HepG2 (cell line): Measurements from ENCODE around the gene TMEM131L.

Experiments
- STAG1 ChIP-seq: sonication (generic); formaldehyde crosslinking; IDR thresholded peaks from 2 replicates; pipeline ENCODE4 v1.4.0; 2020; ENCODE audit warnings: missing genetic modification reagents
- TF ChIP-seq, protein P1 (sequence below): sonication (generic); formaldehyde crosslinking; IDR thresholded peaks from 2 replicates; pipeline ENCODE4 v1.8.0; 2022; ENCODE audit warnings: mild to moderate bottlenecking, missing genetic modification reagents; ENCODE audit not compliant: insufficient replicate concordance

DNA sequence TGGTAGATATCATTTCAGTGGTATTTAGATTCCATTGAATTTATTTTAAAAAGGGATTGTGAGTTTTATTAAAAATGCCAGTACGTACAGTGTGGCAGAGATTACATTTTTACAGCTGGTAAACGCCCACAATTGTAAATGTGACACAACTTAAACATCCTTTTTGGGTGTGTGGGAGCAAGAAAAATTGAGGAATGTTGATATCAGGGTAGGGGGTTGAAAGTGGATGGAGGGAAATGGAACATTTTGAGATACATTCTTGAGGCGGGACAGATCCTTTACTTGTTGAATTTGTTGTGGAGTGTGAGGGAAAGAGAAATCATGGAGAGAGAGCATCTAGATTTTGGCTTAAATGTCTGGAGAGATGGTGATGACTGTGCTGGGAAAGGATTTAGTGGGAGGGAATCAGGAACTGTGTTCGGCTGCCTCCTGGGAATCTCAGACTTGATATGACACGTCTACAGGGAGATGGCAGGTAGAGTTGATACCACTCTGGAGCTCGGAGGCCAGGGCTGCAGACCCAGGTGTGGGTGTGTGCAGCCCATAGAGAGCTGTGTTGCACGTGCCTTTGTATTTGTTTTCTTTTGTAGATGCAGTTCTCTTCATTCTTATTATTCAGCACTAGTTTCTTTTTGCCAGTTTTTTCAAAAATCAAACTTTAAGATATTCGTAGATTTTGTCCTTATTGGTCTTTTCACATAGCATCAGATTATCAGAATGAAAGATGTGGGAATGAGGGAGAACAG lies 10.8 kb downstream of the TMEM131L start:
- TF ChIP-seq, protein P1, sequence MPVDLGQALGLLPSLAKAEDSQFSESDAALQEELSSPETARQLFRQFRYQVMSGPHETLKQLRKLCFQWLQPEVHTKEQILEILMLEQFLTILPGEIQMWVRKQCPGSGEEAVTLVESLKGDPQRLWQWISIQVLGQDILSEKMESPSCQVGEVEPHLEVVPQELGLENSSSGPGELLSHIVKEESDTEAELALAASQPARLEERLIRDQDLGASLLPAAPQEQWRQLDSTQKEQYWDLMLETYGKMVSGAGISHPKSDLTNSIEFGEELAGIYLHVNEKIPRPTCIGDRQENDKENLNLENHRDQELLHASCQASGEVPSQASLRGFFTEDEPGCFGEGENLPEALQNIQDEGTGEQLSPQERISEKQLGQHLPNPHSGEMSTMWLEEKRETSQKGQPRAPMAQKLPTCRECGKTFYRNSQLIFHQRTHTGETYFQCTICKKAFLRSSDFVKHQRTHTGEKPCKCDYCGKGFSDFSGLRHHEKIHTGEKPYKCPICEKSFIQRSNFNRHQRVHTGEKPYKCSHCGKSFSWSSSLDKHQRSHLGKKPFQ (CRISPR knock-in tag): no peak
- TF ChIP-seq STAG1 (CRISPR knock-in tag): no peak
